Upper lobe of left lung (tissue), 6 donors: ENCODE results near the gene TRIM29. TPM values are rescaled to one million over a fixed set of nuclear protein-coding genes. Genes with fewer than 3 reads are reported as not detected.

Source experiments
- ATAC-seq, 2 donors: fragments of 200-7000 bp; cut with Tn5 transposase; one replicate each; pipeline ENCODE4 v1.9.1; 2022; ENCODE audit warnings: mild to moderate bottlenecking in 2 of 2, moderate library complexity in 2 of 2; ENCODE audit not compliant: low FRiP score in 2 of 2
- DNase-seq, 2 donors: peaks; one replicate each; pipeline ENCODE4 v3.0.0-alpha.2; 2019 to 2020
- H3K27ac ChIP-seq, 4 donors: fragments of 200-600 bp; sonication (generic); one replicate each; pipeline ENCODE4 v1.5.1; 2016 to 2019
- H3K27me3 ChIP-seq, 4 donors: fragments of 200-600 bp; sonication (generic); one replicate each; pipeline ENCODE4 v1.5.1; 2017 to 2019
- H3K36me3 ChIP-seq, 4 donors: fragments of 200-600 bp; sonication (generic); one replicate each; pipeline ENCODE4 v1.5.1; 2016 to 2019
- H3K4me1 ChIP-seq, 4 donors: fragments of 200-600 bp; sonication (generic); one replicate each; pipeline ENCODE4 v1.5.1; 2018 to 2019
- H3K4me3 ChIP-seq, 4 donors: fragments of 200-600 bp; sonication (generic); one replicate each; pipeline ENCODE4 v1.5.1; 2017 to 2019; ENCODE audit warnings: mild to moderate bottlenecking in 2 of 4, moderate library complexity in 1 of 4
- H3K9me3 ChIP-seq, 4 donors: fragments of 200-600 bp; sonication (generic); one replicate each; pipeline ENCODE4 v1.5.1; 2018 to 2019
- CTCF ChIP-seq, 6 experiments: fragments of 450-650 bp in 4 of 6; fragments of 200-600 bp in 2 of 6; sonication (generic) in 2 of 6; IDR thresholded peaks; one replicate each; pipeline ENCODE4 v1.5.1; 2016 to 2019; ENCODE audit warnings: antibody characterized with exemption in 6 of 6
- EP300 ChIP-seq, 4 donors: sonication (generic); formaldehyde crosslinking; IDR thresholded peaks; one replicate each; pipeline ENCODE4 v1.5.1; 2017; ENCODE audit warnings: antibody characterized with exemption in 4 of 4, control low read depth in 2 of 4
- POLR2A ChIP-seq, 4 donors: fragments of 450-650 bp; IDR thresholded peaks; one replicate each; pipeline ENCODE4 v1.5.1; 2016 to 2017; ENCODE audit warnings: antibody characterized with exemption in 4 of 4, mild to moderate bottlenecking in 2 of 4
- POLR2AphosphoS5 ChIP-seq, 2 donors: sonication (generic); formaldehyde crosslinking; IDR thresholded peaks; one replicate each; pipeline ENCODE4 v1.5.1; 2017; ENCODE audit warnings: antibody characterized with exemption in 2 of 2
- WGBS, 2 donors: methylation state at CpG; one replicate each; pipeline ENCODE4 v1.1.5; 2017 to 2018; 5-methylcytosine and 5-hydroxymethylcytosine counted together
- total RNA-seq, 6 donors: library from RNA; depleted of rRNA in 4 of 6; stranded (reverse); fragments of >200 nt in 4 of 6; gene quantifications; one replicate each; pipeline versions ENCODE4 v1.1.0 to v1.2.1, GENCODE V29; 2016 to 2021
- donor health status: DM: no; HTN: no; CAD: no; lungs with moderate emphysema.
- donor health status: DM: no; HTN: yes; CAD: no; lungs with severe emphysema.

Gene TRIM29
- total RNA-seq = 10 to 100 TPM in 2 of 6 donors, 1 to 10 TPM in 4; 2.3 to 36.7 (median 8.4) TPM

- Histone ChIP-seq H3K4me3 (no peak within 1 kb of the TSS), H3K27ac (no peak within 1 kb of the TSS), H3K9me3 (no peaks in the 10 kb centered on the region), H3K4me1 (no peaks in the 10 kb centered on the region), H3K36me3 (no peaks in the 10 kb centered on the region), H3K27me3 (no peaks in the 10 kb centered on the region)
- TF ChIP-seq POLR2A (IDR thresholded peaks at IDR 0.05) (no peak), POLR2AphosphoS5 (IDR thresholded peaks at IDR 0.05) (no peak), EP300 (IDR thresholded peaks at IDR 0.05) (no peak), CTCF (IDR thresholded peaks at IDR 0.05) (peak in 1 of 6 experiments; percentile 15)
- no peak for DNase-seq
- ATAC-seq = no peak
- WGBS, 2 donors = 78 to 88% methylated on average over 26 to 41 of the region's 41 CpGs
Observed at GRCh38 chr11:120137611-120138521, at the start of gene TRIM29. TSS of gene TRIM29 (minus strand) at chr11:120138113. CDS start at chr11:120138031, 82 bp downstream.

- WGBS, 2 donors = 67 to 68% methylated on average over 17 of the region's 17 CpGs
- ATAC-seq = no peak
- Histone ChIP-seq H3K36me3 (no peaks in the 10 kb centered on the region), H3K27me3 (no peaks in the 10 kb centered on the region), H3K4me1 (peaks cover 0 to 5% (median 1%) of the 10 kb centered on the region in 4 donors), H3K9me3 (no peaks in the 10 kb centered on the region), H3K4me3 (no peak overlapping the region), H3K27ac (peak overlapping the region in 3 of 4 donors; percentile 30 to 58 (median 34))
- DNase-seq = peak in 1 of 2 donors; percentile 19
- TF ChIP-seq EP300 (IDR thresholded peaks at IDR 0.05) (no peak), POLR2A (IDR thresholded peaks at IDR 0.05) (no peak), CTCF (IDR thresholded peaks at IDR 0.05) (no peak), POLR2AphosphoS5 (IDR thresholded peaks at IDR 0.05) (no peak)
Observed at GRCh38 chr11:120186774-120187591, 49.1 kb upstream of the TRIM29 start.

- DNase-seq = no peak
- no peak for TF ChIP-seq EP300 (IDR thresholded peaks at IDR 0.05)
- TF ChIP-seq POLR2AphosphoS5 (IDR thresholded peaks at IDR 0.05) = no peak
- no peak for TF ChIP-seq CTCF (IDR thresholded peaks at IDR 0.05)
- no peak for TF ChIP-seq POLR2A (IDR thresholded peaks at IDR 0.05)
Observed at GRCh38 chr11:120186456-120186773, 48.5 kb upstream of the TRIM29 start.

GRCh38 chr11:120185706-120186455 is 48.0 kb upstream of the TRIM29 start:
- Histone ChIP-seq H3K4me3 (no peak overlapping the region), H3K27ac (peak overlapping the region in 3 of 4 donors; percentile 34 to 58 (median 40)), H3K9me3 (no peaks in the 10 kb centered on the region), H3K36me3 (no peaks in the 10 kb centered on the region), H3K27me3 (no peaks in the 10 kb centered on the region), H3K4me1 (peaks cover 0 to 5% (median 1%) of the 10 kb centered on the region in 4 donors)
- DNase-seq (peak in 1 of 2 donors; percentile 3), ATAC-seq (no peak)
- WGBS, 2 donors = 70 to 75% methylated on average over 3 of the region's 3 CpGs
- TF ChIP-seq POLR2AphosphoS5 (IDR thresholded peaks at IDR 0.05) (no peak), CTCF (IDR thresholded peaks at IDR 0.05) (no peak)

More at GRCh38 chr11:120186456-120186773, 48.5 kb upstream of the TRIM29 start:
- Histone ChIP-seq H3K36me3 (no peaks in the 10 kb centered on the region), H3K27ac (peak overlapping the region in 3 of 4 donors; percentile 30 to 58 (median 34)), H3K4me3 (no peak overlapping the region), H3K27me3 (no peaks in the 10 kb centered on the region), H3K4me1 (peaks cover 0 to 5% (median 1%) of the 10 kb centered on the region in 4 donors), H3K9me3 (no peaks in the 10 kb centered on the region)
- ATAC-seq = no peak
